NCI-H1436 (cell line): ENCODE measurements around the gene KAT2B.

Experiments used
- DNase-seq: peaks from one replicate; lab custom pipeline; 2025; lab: John Stamatoyannopoulos, UW

KAT2B gene

DNA sequence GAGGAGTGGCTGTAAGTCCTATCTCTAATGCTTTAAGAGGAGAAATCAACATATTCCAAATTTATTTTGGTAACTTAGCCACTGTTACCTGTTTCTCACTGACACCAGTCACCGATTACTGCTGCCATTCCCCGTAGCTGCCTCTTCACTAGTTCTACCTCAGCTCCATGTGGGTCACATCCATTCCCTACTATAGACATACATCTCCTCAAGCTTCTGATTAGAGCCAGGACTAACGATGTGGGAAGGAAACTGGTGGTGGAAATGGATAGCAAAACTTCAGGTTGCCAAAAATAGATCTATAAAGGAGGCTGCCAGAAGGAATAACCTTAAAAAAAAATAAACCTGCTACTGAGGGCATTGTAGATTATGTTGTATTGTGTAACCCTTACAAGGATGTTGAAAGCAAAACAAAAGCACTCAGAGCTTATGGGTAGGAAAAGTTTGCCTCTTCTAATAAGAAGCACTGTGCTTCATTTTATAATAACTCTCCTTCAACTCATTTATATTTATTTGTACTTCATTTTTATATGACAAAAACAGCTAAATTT lies 56.0 kb downstream of the KAT2B start:
- no peak for DNase-seq

DNA sequence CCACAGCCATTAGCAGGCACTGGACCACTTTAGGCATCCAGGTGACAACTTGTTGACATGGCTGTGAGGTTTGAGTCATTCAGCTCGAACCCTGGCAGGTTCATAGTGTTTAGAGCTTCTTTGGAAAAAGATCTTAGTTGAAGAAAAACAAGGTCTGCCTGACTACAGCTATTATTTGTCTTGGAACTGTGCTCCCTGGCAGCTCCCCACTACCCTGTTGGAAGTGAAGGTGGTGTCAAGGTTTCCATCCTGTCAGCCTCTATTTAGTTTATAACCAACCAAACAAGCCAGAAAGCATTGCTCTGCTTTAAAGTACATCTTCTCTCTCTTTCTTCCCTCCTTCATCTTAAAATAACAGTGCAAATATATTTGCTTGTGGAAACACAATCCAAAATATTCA lies 56.8 kb downstream of the KAT2B start:
- no peak for DNase-seq

DNA sequence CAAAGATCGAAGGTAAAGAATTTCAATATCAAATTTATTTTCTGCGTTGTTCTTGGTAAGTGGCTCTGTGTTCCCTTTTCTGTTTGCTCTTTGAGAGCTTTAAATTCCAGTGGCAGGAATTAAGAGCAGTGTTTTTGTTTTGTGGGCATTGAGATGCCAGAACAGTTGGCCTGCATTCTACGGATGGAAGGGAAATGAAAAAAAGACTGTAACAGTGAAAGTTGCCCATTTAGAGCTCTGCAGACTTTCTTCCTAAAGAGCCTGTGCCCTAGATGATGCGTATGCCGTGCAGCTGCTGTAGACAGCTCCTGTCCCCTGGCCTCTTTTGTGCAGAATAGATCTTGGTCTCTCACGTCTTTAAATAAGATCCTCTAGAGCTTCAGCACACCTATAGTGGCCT lies 58.8 kb downstream of the KAT2B start:
- no peak for DNase-seq

DNA sequence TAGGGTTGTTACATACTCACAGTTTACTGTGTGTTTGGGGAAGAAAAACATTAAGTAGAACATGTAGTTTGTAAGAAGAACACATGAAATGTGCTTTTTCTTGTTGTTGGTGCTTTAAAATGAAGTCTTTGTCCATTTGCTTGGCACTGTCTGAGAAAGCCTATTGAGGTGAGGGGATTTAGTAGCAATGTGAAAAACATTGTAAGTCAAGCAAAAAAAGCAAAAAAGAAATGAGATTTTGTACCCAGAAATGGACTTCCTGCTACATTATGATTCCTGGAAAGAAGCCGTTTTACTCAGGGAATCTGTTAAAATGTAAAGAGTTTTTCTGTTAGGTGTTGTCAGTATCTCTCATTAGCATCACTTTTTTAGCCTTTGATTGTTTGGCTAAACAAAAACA lies 59.9 kb downstream of the KAT2B start:
- DNase-seq = no peak

DNA sequence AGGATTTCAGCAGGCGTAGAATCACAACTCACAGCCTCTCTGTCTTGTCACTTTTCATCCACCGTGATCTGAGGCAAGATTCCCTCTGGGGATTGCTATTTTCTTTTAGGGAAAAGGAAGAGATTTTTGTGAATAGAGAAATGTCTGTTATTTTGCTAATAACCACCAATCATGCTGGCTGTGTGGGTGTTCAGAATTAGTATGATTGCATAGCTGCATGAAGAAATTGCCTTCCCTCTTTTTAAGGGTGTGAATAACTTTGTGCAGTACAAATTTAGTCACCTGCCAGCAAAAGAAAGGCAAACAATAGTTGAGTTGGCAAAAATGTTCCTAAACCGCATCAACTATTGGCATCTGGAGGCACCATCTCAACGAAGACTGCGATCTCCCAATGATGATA lies 60.8 kb downstream of the KAT2B start:
- no peak for DNase-seq

DNA sequence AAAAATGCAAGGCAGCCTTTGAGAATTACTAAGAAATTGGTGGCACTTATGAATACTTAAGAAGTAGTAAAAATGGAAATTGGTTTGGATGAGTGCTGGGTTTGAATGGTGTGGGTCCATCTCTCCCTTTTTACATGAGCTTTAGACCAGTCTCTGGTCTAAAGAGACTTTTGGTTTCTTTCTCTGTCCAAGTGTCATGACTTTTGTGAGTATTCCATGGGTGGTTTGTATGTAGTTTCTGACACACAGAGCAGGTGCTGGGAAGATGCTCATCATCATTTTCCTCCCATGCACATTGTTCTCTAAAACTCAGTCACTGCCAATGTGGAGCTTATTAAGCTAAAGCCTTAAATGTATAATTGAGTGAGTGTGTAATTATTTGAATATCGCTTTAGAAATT lies 63.5 kb downstream of the KAT2B start:
- DNase-seq = no peak

DNA sequence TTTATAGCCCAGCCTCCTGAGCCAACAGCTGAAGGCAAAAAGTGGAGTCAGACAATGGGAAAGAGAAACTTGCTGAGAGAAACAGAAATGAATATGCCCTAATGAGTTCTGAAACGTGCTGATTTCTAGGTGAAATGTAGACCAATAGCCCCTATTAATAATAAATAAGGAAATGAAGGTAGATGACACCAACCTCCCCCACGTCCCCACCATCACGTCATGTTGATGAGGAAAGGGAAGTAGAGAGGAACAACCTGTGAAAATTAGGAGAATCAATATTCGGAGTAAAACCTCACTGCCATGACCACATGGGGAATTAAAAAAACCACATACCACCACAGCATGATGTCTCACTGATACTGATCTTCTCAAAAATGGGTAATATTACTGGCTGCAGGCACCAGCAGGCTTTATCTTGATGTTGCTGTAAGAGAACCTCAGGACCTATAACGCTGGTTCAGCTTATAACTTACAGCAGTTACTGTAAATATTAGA lies 64.0 kb downstream of the KAT2B start:
- DNase-seq = no peak

DNA sequence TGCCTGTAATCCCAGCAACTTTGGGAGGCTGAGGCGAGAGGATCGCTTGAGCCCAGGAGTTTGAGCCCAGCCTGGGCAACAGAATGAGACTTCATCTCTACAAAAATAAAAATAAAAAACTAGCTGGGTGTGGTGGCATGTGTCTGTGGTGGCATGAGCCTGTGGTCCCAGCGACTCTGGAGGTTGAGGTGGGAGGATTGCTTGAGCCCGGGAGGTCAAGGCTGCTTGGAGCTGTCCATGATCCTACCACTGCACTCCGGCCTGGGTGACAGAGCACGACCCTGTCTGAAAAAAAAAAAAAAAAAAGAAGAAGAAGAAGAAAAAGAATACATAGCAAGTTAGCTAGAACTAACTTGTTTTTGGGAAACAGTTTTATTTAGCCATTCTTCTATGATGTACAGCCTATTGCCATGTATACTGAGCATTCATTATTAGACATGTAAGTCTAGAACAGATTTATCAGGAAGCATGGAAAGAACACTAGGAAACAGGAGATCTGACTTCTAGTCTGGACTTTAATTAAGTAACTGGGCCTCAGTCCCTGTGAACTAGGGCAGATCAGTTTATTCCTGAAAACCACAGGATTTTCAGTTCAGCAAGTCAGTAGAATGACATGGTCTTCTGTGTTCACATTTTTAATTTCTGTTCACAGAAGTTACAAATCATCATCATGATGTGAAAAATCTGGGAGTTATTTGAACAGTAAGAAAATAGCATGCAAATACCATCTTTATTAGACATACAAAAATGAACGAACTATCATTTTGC lies 65.5 kb downstream of the KAT2B start:
- DNase-seq = no peak

DNA sequence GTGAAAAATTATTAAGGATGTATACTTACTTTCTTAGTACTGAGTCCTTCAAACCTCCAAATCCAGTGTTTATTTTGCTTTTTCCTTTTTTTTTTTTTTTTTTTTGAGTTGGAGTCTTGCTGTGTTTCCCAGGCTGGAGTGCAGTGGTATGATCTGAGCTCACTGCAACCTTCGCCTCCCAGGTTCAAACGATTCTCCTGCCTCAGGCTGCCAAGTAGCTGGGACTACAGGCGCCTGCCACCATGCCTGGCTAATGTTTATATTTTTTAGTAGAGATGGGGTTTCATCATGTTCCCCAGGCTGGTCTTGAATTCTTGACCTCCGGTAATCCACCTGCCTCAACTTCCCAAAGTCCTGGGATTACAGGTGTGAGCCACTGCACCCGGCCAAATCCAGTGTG lies 67.5 kb downstream of the KAT2B start:
- no peak for DNase-seq

DNA sequence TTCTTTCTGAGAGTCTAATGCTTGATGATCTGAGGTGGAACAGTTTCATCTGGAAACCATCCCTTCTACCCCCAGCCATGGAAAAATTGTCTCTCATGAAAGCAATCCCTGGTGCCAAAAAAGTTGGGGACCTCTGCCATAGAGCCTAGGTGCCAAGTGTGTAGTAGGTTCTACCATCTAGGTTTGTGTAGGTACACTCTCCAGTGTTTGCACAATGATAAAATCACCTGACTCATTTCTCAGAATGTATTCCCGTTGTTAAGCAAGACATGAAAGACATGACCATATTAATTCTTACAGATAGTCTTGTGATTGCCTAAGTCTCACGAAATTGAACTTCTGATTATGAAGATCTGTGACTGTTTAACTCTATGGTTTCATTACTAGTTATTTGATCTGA lies 68.6 kb downstream of the KAT2B start:
- no peak for DNase-seq

DNA sequence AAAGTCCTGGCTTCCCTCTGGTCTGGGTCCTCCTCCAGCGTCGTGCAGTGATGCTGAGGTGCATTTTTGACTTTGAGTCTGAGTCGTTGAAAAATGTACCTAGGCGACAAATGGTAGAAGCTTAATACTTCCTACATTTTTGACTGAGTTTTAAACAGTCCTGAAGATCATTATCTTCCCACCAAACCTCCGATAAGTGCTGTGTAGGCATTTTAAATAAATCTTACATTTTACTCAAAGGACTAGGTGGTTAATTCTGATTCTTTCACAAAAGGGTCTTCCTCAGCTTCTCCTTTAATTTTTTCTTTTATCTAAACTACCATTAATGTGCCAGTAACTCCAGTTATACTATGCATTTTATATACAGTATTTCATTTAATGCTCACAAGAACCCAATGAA lies 70.6 kb downstream of the KAT2B start:
- no peak for DNase-seq

DNA sequence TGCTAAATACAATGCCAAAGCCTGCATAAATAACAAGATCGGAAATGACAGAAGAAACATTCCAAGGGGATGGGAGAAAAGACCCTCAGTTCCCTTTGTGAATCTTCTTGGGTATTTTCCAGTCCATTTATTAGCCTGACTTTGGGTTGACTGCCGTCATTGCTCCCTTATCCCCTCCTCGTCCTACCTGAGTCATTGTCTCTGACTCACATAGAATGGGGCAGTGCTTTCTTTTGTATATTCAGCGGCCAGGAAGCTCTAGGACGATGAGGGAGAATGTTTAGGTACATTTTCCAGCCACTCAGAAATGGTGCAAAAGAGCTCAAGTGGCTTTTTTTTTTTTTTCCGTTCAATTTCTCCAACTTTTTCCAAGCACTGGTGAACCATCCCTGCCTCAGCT lies 71.6 kb downstream of the KAT2B start:
- no peak for DNase-seq

DNA sequence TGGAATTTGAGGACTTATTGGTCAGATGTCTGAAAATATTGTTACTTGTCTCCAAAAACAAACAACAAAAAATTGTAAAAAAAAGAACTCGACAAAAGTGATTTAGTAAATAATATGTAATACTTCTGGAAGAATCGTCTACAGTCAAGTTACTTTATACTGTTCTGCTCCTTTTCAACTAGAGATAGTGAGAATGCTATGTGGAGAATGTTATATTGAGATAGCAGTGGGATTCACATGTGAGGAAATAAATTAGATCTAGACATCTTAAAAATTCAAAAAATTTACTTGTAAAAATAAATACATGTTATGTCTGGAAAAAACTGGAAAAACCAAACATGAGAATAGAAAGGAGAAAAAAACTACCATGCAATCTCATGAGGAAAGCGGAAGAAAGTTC lies 80.8 kb downstream of the KAT2B start:
- no peak for DNase-seq

DNA sequence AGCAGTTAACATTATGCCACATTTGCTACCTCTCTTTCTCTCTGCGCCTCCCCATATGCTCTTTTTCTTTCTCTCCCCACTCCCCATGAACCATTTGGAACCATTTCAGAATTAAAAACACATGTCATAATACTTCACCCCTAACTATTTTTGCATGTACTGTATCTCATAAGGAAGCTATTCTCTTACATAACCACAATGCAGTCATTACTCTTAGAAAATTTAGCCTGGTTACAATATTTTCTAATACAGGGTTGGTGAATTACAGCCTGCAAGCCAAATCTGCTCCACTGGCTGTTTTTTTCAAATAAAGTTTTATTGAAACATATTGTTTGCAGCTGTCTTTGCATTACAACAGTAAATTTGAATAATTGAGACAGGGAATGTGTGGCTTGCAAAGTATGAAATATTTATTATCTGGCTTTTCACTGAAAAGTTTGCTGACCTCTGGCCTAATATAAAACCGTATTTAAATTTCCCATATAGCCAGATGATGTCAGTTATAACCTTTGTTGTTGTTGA lies 82.9 kb downstream of the KAT2B start:
- no peak for DNase-seq

DNA sequence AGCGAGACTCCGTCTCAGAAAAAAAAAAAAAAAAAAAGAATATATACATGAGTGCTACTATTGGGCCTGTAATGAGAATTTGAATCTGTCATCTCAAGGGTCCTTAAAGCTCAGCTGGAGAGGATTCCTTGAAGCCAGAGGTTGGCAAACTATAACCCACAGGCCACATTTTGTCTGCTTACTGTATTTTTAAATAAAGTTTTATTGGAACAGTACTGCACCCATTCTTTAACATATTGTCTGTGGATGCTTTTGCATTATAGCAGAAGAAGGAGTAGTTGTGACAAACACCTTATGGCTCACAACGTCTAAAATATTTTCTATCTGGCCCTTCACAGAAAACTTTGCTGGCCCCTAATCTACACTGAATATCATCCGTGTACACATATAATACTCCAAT lies 85.0 kb downstream of the KAT2B start:
- DNase-seq = no peak

DNA sequence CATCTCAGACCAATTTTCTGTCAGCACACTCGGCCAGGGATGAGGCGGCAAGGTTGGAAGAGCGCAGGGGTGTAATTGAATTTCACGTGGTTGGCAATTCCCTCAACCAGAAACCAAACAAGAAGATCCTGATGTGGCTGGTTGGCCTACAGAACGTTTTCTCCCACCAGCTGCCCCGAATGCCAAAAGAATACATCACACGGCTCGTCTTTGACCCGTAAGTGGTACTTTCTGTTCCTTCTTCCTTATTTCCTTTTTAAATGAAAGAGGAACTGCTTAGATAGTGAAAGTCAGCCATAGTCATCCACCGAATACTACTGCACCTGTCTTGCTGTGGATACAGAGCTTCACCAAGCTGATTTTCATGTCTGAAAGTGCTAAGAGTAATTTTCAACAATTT lies 85.7 kb downstream of the KAT2B start:
- DNase-seq = no peak

DNA sequence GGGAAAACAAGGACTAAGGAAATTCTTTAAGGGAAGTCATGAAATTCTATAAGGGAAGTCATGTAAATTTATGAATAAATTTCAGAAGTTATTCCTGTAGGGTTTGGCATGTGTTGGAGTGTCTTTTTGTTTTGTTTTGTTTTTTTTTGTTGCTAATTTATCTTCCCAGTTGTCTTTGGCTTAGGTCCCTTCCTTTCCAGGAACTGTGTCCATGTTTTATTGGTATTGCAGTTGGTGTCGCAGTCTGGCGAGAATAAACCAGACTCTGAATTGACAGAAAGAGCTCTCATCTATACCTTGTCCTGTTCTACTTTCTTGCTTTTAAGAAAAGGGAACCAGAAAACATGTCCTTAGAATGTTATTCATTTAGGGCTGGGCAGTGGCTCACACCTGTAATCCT lies 88.1 kb downstream of the KAT2B start:
- no peak for DNase-seq

DNA sequence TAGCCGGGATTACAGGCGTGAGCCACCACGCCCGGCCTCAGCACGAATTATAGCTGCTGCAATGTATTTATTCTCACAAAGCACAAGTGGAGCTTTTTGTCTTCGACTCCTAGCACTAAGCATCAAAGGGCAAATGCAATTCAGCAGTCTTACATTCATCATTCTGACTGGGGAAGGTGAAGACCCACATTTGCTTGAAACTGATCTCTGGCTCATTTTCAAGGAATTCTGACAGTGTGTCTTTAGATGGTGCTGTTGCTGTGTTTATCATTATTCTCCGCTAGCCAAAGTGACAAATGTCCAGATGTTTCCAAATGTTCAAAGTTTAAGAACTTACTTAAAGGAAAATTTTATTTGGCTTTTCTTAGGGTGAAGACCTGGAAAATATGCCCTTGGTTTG lies 89.9 kb downstream of the KAT2B start:
- DNase-seq = no peak

DNA sequence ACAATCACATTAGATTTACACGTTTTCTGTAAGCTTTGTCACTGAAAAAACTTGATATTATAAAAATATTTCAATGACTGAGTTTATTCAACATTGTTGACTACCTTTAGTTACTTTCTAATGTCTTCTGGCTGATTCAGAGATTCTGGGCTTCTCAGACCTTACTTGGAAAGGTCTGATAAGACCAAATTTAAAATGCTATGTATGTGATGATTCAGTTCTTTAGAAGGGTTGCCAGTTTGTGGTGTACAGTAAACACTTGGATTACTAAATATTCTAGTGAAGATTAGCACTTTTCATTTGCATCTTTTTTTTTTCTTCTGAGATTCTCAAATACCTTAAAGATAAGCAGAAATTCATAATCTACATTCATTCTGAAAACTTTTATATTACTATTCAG lies 96.0 kb downstream of the KAT2B start:
- no peak for DNase-seq

DNA sequence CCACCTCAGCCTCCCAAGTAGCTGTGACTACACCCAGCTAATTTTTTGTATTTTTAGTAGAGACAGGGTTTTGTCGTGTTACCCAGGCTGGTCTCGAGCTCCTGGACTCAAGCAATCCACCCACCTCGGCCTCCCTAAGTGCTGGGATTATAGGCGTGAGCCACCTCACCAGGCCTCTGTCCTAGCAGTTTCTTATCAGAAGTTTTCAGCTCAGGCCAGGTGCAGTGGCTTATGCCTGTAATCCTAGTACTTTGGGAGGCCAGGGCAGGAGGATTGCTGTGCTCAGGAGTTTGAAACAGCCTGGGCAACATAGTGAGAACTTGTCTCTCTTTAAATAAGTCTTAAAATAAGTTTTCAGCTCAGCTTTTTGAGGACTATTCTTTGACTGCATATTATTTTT lies 97.4 kb downstream of the KAT2B start:
- DNase-seq = no peak

DNA sequence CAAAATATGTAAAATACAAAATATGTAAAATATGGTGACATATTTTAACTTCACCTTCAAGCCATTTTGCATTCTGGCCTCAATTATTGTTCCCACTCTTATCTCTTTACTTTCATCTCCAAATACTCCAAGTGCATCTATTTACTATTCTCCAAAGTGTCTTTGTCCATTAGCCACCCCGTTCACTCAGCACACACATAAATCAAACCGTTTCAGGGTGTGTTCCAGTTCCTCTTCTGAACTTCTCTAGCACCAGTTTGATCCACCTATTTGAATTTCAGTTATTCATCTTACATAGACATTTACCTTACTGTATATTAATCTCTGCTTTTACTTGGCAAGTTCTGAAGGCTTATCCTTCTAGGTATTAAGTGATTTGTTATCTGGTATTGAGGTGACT lies 100.6 kb downstream of the KAT2B start:
- DNase-seq = no peak

DNA sequence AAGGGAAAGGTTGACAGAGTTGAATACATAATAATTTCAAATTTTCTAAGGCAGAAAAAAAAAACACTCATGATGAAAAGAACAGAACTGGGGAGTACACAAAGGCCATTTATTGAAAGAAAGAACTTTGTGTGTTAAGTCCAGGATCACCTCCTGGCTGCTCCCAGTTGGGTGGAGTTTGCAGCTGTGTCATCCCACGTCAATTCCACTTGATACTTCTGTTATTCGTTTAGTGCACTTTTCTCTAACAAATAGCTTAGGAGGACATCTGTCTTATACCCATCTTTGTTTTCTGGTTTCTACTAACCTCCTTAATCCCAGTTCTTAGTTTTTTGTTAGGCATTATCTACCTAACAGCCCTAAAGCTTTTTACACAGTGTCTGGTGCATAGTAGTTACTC lies 101.1 kb downstream of the KAT2B start:
- no peak for DNase-seq

DNA sequence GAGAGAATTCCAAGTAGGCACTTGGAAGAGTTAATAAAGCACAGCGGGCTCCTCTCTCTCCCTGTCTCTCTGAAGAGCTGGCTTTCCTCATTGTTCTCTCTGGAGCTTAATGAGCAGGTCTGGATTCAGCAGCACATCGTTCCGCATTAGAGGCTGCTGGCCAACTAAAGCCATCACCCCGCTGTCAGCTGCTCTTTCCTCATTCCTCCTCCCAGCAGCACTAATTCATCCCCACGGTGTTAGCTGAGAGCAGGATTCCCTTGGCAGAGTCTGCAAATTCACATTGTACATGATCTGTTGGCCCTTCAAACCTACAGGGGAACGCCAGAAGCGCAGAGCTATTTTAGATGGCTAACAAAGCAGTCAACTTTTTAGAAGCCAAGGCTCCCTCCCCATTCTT lies 101.6 kb downstream of the KAT2B start:
- no peak for DNase-seq

DNA sequence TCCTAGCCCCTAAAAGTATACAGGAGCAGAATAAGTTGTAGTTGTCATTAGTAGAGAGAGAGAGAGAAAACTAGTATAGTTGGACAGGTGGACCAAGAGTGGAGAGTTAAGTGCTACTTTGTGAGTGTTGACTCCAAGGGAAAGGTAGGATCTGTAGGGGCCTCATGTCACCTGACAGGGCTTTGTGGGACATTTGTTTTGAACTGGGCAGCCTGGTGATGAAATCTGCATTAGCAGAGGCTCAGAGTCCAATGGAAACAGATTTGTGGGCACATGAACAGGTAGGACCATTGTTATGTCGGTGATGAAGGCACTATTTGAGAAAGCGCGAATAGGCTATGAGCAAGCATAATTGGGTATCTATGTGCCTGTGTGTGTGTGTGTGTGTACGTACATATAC lies 102.3 kb downstream of the KAT2B start:
- no peak for DNase-seq
